B cell (primary cell): ENCODE results near the gene DPYD.

ENCODE experiments used
- EZH2 ChIP-seq: IDR thresholded peaks from 2 replicates; pipeline ENCODE4 v1.6.1; 2012; ENCODE audit warnings: borderline replicate concordance, low read depth, mild to moderate bottlenecking, moderate library complexity, low read length; ENCODE audit not compliant: insufficient read depth, poor library complexity, severe bottlenecking
- TF ChIP-seq, protein P1 (sequence below): fragments of 200-600 bp; IDR thresholded peaks from one replicate; pipeline ENCODE4 v1.8.0; 2022; ENCODE audit warnings: antibody characterized with exemption, mild to moderate bottlenecking

DNA sequence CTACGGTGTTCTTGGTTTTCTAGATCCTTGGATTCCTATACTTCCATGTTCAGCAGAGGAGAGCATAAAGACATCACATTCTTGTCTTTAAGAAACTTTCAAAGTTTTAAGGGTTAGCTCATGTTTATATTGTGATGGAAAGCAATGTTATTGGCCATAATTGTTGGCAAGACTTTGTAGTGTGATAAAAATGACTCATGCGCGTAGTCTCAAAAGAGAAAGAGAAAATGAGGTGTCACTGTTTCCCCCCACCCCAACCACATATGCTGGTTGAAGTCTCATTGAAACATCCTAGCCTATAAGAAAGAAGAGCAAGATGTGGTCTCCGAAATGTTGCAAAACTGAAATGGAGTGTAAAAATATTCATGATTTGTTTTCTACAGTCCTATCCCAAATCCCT, 850.5 kb downstream of the DPYD start:
- TF ChIP-seq, protein P1, sequence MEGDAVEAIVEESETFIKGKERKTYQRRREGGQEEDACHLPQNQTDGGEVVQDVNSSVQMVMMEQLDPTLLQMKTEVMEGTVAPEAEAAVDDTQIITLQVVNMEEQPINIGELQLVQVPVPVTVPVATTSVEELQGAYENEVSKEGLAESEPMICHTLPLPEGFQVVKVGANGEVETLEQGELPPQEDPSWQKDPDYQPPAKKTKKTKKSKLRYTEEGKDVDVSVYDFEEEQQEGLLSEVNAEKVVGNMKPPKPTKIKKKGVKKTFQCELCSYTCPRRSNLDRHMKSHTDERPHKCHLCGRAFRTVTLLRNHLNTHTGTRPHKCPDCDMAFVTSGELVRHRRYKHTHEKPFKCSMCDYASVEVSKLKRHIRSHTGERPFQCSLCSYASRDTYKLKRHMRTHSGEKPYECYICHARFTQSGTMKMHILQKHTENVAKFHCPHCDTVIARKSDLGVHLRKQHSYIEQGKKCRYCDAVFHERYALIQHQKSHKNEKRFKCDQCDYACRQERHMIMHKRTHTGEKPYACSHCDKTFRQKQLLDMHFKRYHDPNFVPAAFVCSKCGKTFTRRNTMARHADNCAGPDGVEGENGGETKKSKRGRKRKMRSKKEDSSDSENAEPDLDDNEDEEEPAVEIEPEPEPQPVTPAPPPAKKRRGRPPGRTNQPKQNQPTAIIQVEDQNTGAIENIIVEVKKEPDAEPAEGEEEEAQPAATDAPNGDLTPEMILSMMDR = no peak
- no peak for TF ChIP-seq EZH2
